ENCODE measurements around the gene CPSF3.
"Not testable (repeated sequence)": the region's sequence is repeated elsewhere in the genome, so short reads cannot be mapped to it uniquely, and the experiment has no call there.

The CPSF3 gene

GRCh38 chr2:9397201-9397600 lies 26.3 kb upstream of the CPSF3 start:
- no peak for DNase-seq

GRCh38 chr2:9398251-9398650 lies 25.2 kb upstream of the CPSF3 start:
- not testable (repeated sequence) for DNase-seq

- DNase-seq: no peak
Observed at GRCh38 chr2:9398881-9399780, 24.3 kb upstream of the CPSF3 start.

GRCh38 chr2:9400268-9401058 lies 23.0 kb upstream of the CPSF3 start:
- no peak for DNase-seq

- DNase-seq: no peak
Observed at GRCh38 chr2:9401059-9401547, 22.4 kb upstream of the CPSF3 start.

GRCh38 chr2:9401646-9402371 lies 21.6 kb upstream of the CPSF3 start:
- no peak for DNase-seq

- DNase-seq: no peak
Observed at GRCh38 chr2:9403924-9404323, 19.5 kb upstream of the CPSF3 start.

- no peak for DNase-seq
Observed at GRCh38 chr2:9404451-9404850, 19.0 kb upstream of the CPSF3 start.

GRCh38 chr2:9405636-9406035 lies 17.8 kb upstream of the CPSF3 start:
- no peak for DNase-seq

- DNase-seq: no peak
Observed at GRCh38 chr2:9406529-9407362, 16.7 kb upstream of the CPSF3 start.

GRCh38 chr2:9407363-9407811 lies 16.1 kb upstream of the CPSF3 start:
- DNase-seq: no peak

GRCh38 chr2:9408641-9409151 lies 14.8 kb upstream of the CPSF3 start:
- DNase-seq: no peak

GRCh38 chr2:9410108-9410507 lies 13.3 kb upstream of the CPSF3 start:
- no peak for DNase-seq

GRCh38 chr2:9412781-9413180 lies 10.7 kb upstream of the CPSF3 start:
- no peak for DNase-seq

GRCh38 chr2:9415516-9416169 lies 7.8 kb upstream of the CPSF3 start:
- DNase-seq: no peak

- no peak for DNase-seq
Observed at GRCh38 chr2:9416267-9416961, 7.0 kb upstream of the CPSF3 start.

- DNase-seq: no peak
Observed at GRCh38 chr2:9416962-9417316, 6.5 kb upstream of the CPSF3 start.

GRCh38 chr2:9417725-9418124 lies 5.7 kb upstream of the CPSF3 start:
- no peak for DNase-seq

- no peak for DNase-seq
Observed at GRCh38 chr2:9418746-9419145, 4.7 kb upstream of the CPSF3 start.

- DNase-seq: no peak
Observed at GRCh38 chr2:9419541-9419940, 3.9 kb upstream of the CPSF3 start.

- no peak for DNase-seq
Observed at GRCh38 chr2:9420495-9420894, 3.0 kb upstream of the CPSF3 start.
